Activated naive CD4-positive, alpha-beta T cell treated with anti-CD3 and anti-CD28 coated beads, Interleukin-2, amount 50 U/mL, for 24 hours (primary cell): ENCODE results near the gene CSF1R.

Source experiments
- H3K27ac Mint-ChIP-seq: one replicate; pipeline ENCODE4 v1.8.0; 2021; ENCODE audit warnings: mild to moderate bottlenecking, mixed read lengths
- H3K27me3 Mint-ChIP-seq: one replicate; pipeline ENCODE4 v1.8.0; 2021; ENCODE audit warnings: mixed read lengths
- H3K36me3 Mint-ChIP-seq: one replicate; pipeline ENCODE4 v1.8.0; 2021; ENCODE audit warnings: mixed read lengths
- H3K4me1 Mint-ChIP-seq: one replicate; pipeline ENCODE4 v1.8.0; 2021; ENCODE audit warnings: mixed read lengths
- H3K4me3 Mint-ChIP-seq: one replicate; pipeline ENCODE4 v1.8.0; 2021; ENCODE audit warnings: mild to moderate bottlenecking, mixed read lengths
- H3K9me3 Mint-ChIP-seq: one replicate; pipeline ENCODE4 v1.8.0; 2021; ENCODE audit warnings: mixed read lengths

CSF1R gene

DNA sequence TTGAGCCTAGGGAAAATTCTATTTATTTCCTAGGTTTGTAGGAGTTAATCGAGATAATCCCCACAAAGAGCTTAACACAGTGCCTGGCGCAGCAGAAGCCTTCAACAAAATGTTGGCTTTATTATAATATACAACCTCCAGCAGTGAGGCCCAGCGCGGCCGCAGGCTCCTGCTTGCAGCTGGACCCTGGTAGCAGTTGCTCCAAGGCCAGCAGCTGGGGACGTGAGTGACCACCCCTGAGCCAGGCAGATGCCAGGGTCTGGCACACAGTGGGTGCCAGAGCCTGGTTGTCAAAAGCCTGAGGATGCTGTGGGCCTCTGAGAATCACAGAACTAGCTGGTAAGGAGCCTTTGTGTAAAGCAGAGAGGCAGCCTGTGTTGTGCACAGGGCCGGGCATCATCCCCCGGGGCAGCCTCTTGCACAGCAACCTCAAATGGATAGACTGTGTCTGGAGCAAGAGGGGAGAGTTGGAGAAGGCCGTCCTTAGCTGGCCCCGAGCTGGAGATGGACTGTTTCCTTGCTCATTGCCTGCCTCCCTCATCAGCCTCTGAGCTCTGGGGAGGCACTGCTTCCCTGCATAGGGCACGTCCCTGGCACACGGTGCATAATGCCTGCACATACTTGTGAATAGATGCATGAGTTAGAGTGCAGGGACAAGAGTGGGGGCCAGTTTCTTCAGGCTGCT, 17.3 kb downstream of the CSF1R start:
- Mint-ChIP-seq H3K4me3 (no peak overlapping the region), H3K9me3 (no peaks in the 10 kb centered on the region)

DNA sequence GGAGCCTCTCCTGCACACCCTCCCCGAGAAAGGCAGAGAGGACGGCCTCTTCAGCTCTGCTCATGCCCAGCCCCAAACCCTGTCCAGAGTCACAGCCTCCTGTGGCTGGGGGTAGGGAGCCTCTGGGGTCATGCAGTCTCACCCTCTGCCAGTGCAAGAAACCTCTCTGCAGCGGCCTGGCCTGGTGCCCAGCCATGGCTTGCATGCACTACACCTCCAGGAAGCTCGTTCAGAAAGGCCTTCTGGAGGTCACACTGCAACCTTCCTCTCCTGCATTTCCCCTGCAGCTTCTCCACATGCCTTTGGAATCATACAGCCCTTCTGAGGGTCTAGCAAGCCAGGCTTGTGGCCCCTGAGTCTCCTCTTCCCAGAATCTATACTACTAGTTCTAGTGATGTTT, 17.9 kb downstream of the CSF1R start:
- H3K4me1 Mint-ChIP-seq: no peaks in the 10 kb centered on the region
- no peak overlapping the region for H3K4me3 Mint-ChIP-seq
- no peaks in the 10 kb centered on the region for H3K27me3 Mint-ChIP-seq
- no peaks in the 10 kb centered on the region for H3K9me3 Mint-ChIP-seq
- H3K27ac Mint-ChIP-seq: no peak overlapping the region
- H3K36me3 Mint-ChIP-seq: no peaks in the 10 kb centered on the region

More for the DNA sequence above, 17.3 kb downstream of the CSF1R start:
- H3K27ac Mint-ChIP-seq: no peak overlapping the region
- H3K27me3 Mint-ChIP-seq: no peaks in the 10 kb centered on the region
- no peaks in the 10 kb centered on the region for H3K36me3 Mint-ChIP-seq
- H3K4me1 Mint-ChIP-seq: no peaks in the 10 kb centered on the region

GRCh38 chr5:150068071-150068470, 18.3 kb downstream of the CSF1R start:
- Mint-ChIP-seq H3K36me3 (no peaks in the 10 kb centered on the region), H3K27me3 (no peaks in the 10 kb centered on the region), H3K4me3 (no peak overlapping the region), H3K4me1 (no peaks in the 10 kb centered on the region), H3K9me3 (no peaks in the 10 kb centered on the region), H3K27ac (no peak overlapping the region)

- Mint-ChIP-seq H3K4me1 (no peaks in the 10 kb centered on the region), H3K27ac (no peak overlapping the region), H3K36me3 (no peaks in the 10 kb centered on the region), H3K9me3 (no peaks in the 10 kb centered on the region), H3K27me3 (no peaks in the 10 kb centered on the region), H3K4me3 (no peak overlapping the region)
Measured at GRCh38 chr5:150067405-150067960, 18.9 kb downstream of the CSF1R start.

- Mint-ChIP-seq H3K27ac (no peak overlapping the region), H3K9me3 (no peaks in the 10 kb centered on the region), H3K4me3 (no peak overlapping the region), H3K4me1 (no peaks in the 10 kb centered on the region), H3K36me3 (no peaks in the 10 kb centered on the region), H3K27me3 (no peaks in the 10 kb centered on the region)
Measured at GRCh38 chr5:150066901-150067396, 19.4 kb downstream of the CSF1R start.

- H3K4me3 Mint-ChIP-seq: no peak overlapping the region
- no peaks in the 10 kb centered on the region for H3K4me1 Mint-ChIP-seq
- no peaks in the 10 kb centered on the region for H3K27me3 Mint-ChIP-seq
- H3K27ac Mint-ChIP-seq: no peak overlapping the region
- H3K9me3 Mint-ChIP-seq: no peaks in the 10 kb centered on the region
- H3K36me3 Mint-ChIP-seq: no peaks in the 10 kb centered on the region
Measured at GRCh38 chr5:150066436-150066835, 19.9 kb downstream of the CSF1R start.

DNA sequence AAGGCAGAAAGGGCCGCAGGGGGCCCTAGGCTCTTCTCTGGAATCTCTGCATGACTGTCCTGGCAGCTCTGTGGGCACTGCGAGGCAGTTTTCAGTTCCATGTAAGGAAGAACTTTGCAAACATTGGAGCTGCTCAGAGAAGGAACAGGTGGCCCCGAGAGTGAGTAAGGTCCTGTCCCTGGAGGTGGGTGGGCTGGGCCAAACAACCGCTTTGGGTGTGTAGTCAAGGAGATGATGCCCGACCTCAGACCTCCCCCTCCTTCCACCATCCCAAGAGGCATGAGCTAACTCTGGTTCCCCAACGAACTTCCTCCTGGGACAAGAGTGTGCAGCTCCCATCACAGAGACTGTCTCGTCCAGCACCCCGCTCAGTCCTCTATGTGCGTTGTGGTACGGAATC, 20.5 kb downstream of the CSF1R start:
- H3K4me1 Mint-ChIP-seq: no peaks in the 10 kb centered on the region
- no peak overlapping the region for H3K4me3 Mint-ChIP-seq
- no peaks in the 10 kb centered on the region for H3K9me3 Mint-ChIP-seq
- H3K36me3 Mint-ChIP-seq: no peaks in the 10 kb centered on the region
- no peaks in the 10 kb centered on the region for H3K27me3 Mint-ChIP-seq
- H3K27ac Mint-ChIP-seq: no peak overlapping the region

GRCh38 chr5:150065346-150065745, 21.0 kb downstream of the CSF1R start:
- H3K9me3 Mint-ChIP-seq: no peaks in the 10 kb centered on the region
- no peak overlapping the region for H3K27ac Mint-ChIP-seq
- H3K27me3 Mint-ChIP-seq: no peaks in the 10 kb centered on the region
- no peaks in the 10 kb centered on the region for H3K36me3 Mint-ChIP-seq
- no peak overlapping the region for H3K4me3 Mint-ChIP-seq
- H3K4me1 Mint-ChIP-seq: no peaks in the 10 kb centered on the region

GRCh38 chr5:150064681-150065220, 21.6 kb downstream of the CSF1R start:
- no peaks in the 10 kb centered on the region for H3K4me1 Mint-ChIP-seq
- H3K4me3 Mint-ChIP-seq: no peak overlapping the region
- no peak overlapping the region for H3K27ac Mint-ChIP-seq
- no peaks in the 10 kb centered on the region for H3K36me3 Mint-ChIP-seq
- H3K27me3 Mint-ChIP-seq: no peaks in the 10 kb centered on the region
- H3K9me3 Mint-ChIP-seq: no peaks in the 10 kb centered on the region

DNA sequence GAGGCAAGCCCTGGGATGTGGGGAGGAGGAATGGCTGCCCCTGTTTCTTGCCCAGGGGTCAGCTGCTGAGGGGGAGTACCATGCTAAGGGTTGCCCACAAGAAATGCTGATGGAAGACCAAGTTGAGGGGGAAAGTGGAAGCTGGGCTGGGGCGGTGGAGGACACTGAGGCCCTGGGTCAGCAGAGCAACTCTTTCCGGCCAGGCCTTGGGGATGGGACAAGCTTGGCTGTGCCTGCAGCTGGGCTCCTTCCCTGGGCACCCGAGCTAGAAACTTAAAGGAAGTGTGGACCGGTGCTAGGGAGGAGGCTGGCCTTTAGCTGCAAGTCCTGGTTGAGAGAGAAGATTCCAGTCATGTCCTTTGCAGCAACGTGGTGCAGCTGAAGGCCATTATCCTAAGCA, 22.7 kb downstream of the CSF1R start:
- Mint-ChIP-seq H3K27me3 (no peaks in the 10 kb centered on the region), H3K9me3 (no peaks in the 10 kb centered on the region), H3K4me1 (no peaks in the 10 kb centered on the region), H3K27ac (no peak overlapping the region), H3K4me3 (no peak overlapping the region), H3K36me3 (no peaks in the 10 kb centered on the region)

- no peaks in the 10 kb centered on the region for H3K4me1 Mint-ChIP-seq
- H3K27ac Mint-ChIP-seq: no peak overlapping the region
- H3K9me3 Mint-ChIP-seq: no peaks in the 10 kb centered on the region
- no peaks in the 10 kb centered on the region for H3K27me3 Mint-ChIP-seq
- no peak overlapping the region for H3K4me3 Mint-ChIP-seq
- H3K36me3 Mint-ChIP-seq: no peaks in the 10 kb centered on the region
Measured at GRCh38 chr5:150062216-150062922, 24.0 kb downstream of the CSF1R start.

DNA sequence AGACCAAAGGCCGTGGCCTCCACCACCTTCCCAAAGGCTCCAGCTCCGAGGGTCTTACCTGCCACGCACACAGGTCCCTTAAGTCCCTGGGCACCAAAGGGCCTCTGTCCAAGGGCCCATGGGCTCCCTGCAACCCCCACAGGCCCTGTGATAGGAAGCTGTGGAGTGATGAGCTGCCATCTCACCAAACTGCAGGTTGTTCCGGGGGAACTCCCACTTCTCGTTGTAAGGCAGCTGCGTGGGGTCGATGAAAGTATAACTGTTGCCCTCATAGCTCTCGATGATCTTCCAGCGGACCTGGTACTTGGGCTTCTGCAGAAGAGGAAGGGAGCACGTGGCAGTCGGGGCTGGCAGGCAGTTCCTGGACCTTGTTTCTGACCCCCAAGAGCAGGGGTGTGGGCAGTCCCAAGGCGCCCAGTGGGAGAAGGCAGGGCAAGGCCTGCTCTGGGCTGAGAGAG, 24.8 kb downstream of the CSF1R start:
- Mint-ChIP-seq H3K27ac (no peak overlapping the region), H3K4me1 (no peaks in the 10 kb centered on the region), H3K4me3 (no peak overlapping the region), H3K27me3 (no peaks in the 10 kb centered on the region), H3K36me3 (no peaks in the 10 kb centered on the region), H3K9me3 (no peaks in the 10 kb centered on the region)

- Mint-ChIP-seq H3K27ac (no peak overlapping the region), H3K36me3 (no peaks in the 10 kb centered on the region), H3K27me3 (no peaks in the 10 kb centered on the region), H3K4me1 (no peaks in the 10 kb centered on the region), H3K4me3 (no peak overlapping the region), H3K9me3 (no peaks in the 10 kb centered on the region)
Measured at GRCh38 chr5:150060471-150060870, 25.9 kb downstream of the CSF1R start.

DNA sequence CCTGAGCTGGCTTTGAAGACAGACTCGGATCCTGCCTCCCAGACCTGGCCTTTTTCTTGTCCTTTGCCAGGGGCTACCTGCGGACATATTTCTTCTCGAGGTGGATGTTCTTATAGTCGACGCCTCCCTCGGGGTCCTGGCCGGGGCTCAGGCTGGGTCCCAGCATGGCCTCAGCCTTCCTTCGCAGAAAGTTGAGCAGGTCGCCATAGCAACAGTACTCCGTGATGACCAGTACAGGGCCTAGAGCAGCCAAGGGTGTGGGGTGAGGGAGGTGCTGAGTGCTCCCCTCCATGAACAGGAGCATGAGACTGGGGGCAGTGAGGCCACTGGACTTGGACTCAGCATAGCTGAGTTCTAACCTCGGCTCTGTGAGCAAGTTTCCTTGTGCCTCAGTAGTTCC, 26.7 kb downstream of the CSF1R start:
- Mint-ChIP-seq H3K4me1 (no peaks in the 10 kb centered on the region), H3K36me3 (no peaks in the 10 kb centered on the region), H3K9me3 (no peaks in the 10 kb centered on the region), H3K27me3 (no peaks in the 10 kb centered on the region), H3K4me3 (no peak overlapping the region), H3K27ac (no peak overlapping the region)

- no peaks in the 10 kb centered on the region for H3K9me3 Mint-ChIP-seq
- H3K4me1 Mint-ChIP-seq: no peaks in the 10 kb centered on the region
- H3K27me3 Mint-ChIP-seq: no peaks in the 10 kb centered on the region
- no peaks in the 10 kb centered on the region for H3K36me3 Mint-ChIP-seq
- no peak overlapping the region for H3K27ac Mint-ChIP-seq
- H3K4me3 Mint-ChIP-seq: no peak overlapping the region
Measured at GRCh38 chr5:150058480-150059126, 27.8 kb downstream of the CSF1R start.

GRCh38 chr5:150057996-150058395, 28.4 kb downstream of the CSF1R start:
- no peak overlapping the region for H3K4me3 Mint-ChIP-seq
- H3K9me3 Mint-ChIP-seq: no peaks in the 10 kb centered on the region
- no peaks in the 10 kb centered on the region for H3K4me1 Mint-ChIP-seq
- no peaks in the 10 kb centered on the region for H3K27me3 Mint-ChIP-seq
- peaks cover under 1% of the 10 kb centered on the region for H3K36me3 Mint-ChIP-seq
- no peak overlapping the region for H3K27ac Mint-ChIP-seq
